NCI-H1436 (cell line): Measurements from ENCODE around the gene TBC1D8.
A peak's percentile ranks its signal among the peaks of the same experiment; 100 is the strongest.
"Not testable (repeated sequence)": the region's sequence is repeated elsewhere in the genome, so short reads cannot be mapped to it uniquely, and the experiment has no call there.

Experiments used
- DNase-seq: peaks from one replicate; lab custom pipeline; 2025; lab: John Stamatoyannopoulos, UW

Gene TBC1D8

GRCh38 chr2:101151146-101151858 lies at the start of gene TBC1D8:
Gene TBC1D8 (minus strand): TSS chr2:101151382. CDS start chr2:101151253, 129 bp downstream.
- DNase-seq = peak; percentile 80

GRCh38 chr2:101200676-101201075 lies 49.5 kb upstream of the TBC1D8 start:
- no peak for DNase-seq

GRCh38 chr2:101199251-101199791 lies 48.1 kb upstream of the TBC1D8 start:
- DNase-seq = no peak

GRCh38 chr2:101197814-101198213 lies 46.6 kb upstream of the TBC1D8 start:
- no peak for DNase-seq

- DNase-seq = no peak
These were observed 46.1 kb upstream of the TBC1D8 start for GRCh38 chr2:101197215-101197745.

- DNase-seq = no peak
These were observed 44.9 kb upstream of the TBC1D8 start for GRCh38 chr2:101195871-101196661.

- no peak for DNase-seq
These were observed 41.9 kb upstream of the TBC1D8 start for GRCh38 chr2:101193033-101193626.

GRCh38 chr2:101190747-101191516 lies 39.8 kb upstream of the TBC1D8 start:
- no peak for DNase-seq

- no peak for DNase-seq
These were observed 37.7 kb upstream of the TBC1D8 start for GRCh38 chr2:101188683-101189405.

GRCh38 chr2:101187131-101187530 lies 35.9 kb upstream of the TBC1D8 start:
- no peak for DNase-seq

- DNase-seq = no peak
These were observed 34.5 kb upstream of the TBC1D8 start for GRCh38 chr2:101185656-101186055.

- DNase-seq = no peak
These were observed 33.9 kb upstream of the TBC1D8 start for GRCh38 chr2:101185085-101185484.

- no peak for DNase-seq
These were observed 28.8 kb upstream of the TBC1D8 start for GRCh38 chr2:101179982-101180381.

GRCh38 chr2:101176803-101177202 lies 25.6 kb upstream of the TBC1D8 start:
- no peak for DNase-seq

GRCh38 chr2:101175991-101176390 lies 24.8 kb upstream of the TBC1D8 start:
- DNase-seq = no peak

GRCh38 chr2:101173707-101174295 lies 22.6 kb upstream of the TBC1D8 start:
- no peak for DNase-seq

GRCh38 chr2:101169822-101170221 lies 18.6 kb upstream of the TBC1D8 start:
- not testable (repeated sequence) for DNase-seq

GRCh38 chr2:101168706-101169105 lies 17.5 kb upstream of the TBC1D8 start:
- no peak for DNase-seq

GRCh38 chr2:101167532-101167931 lies 16.4 kb upstream of the TBC1D8 start:
- DNase-seq = not testable (repeated sequence)

- DNase-seq = no peak
These were observed 12.8 kb upstream of the TBC1D8 start for GRCh38 chr2:101164021-101164420.
